HCT116 (cell line): ENCODE measurements around the gene CACNA1E. TPM values are rescaled to one million over a fixed set of nuclear protein-coding genes. Genes with fewer than 3 reads are reported as not detected.

Source experiments
- ATAC-seq: fragments of 200-7000 bp; cut with Tn5 transposase; 2 replicates; pipeline ENCODE4 v1.9.1; 2020; ENCODE audit warnings: mild to moderate bottlenecking, moderate library complexity
- BruUV-seq: library from RNA; stranded (reverse); fragments of 400-500 nt; replicated peaks from 2 replicates; lab custom pipeline; 2021; lab: Mats Ljungman, UMichigan
- CTCF ChIA-PET: fragments of 300-600 bp; sonication (Branson Sonifier 250); formaldehyde crosslinking; loops from one replicate; lab custom pipeline; 2021; ENCODE audit warnings: antibody characterized with exemption; lab: Charles Lee
- POLR2A ChIA-PET: fragments of 300-600, 350-600 bp; sonication (Branson Sonifier 250); formaldehyde crosslinking; loops from one replicate; lab custom pipeline; 2021; ENCODE audit warnings: antibody characterized with exemption; lab: Charles Lee
- RAD21 ChIA-PET, 2 experiments: fragments of 300-600 bp; sonication (Branson Sonifier 250); formaldehyde crosslinking; loops; one replicate each; lab custom pipeline; 2023; ENCODE audit warnings: low total read pairs in 2 of 2; ENCODE audit not compliant: uncharacterized antibody in 2 of 2, unreplicated experiment in 2 of 2, low non-redundant PET in 1 of 2; lab: Charles Lee
- DNase-seq: peaks from one replicate; pipeline ENCODE4 v3.0.0-alpha.2; 2010; ENCODE audit warnings: low read depth, low spot score
- H2AFZ ChIP-seq: fragments of 200-600 bp; shearing (Covaris generic), sonication (generic); 2 replicates; pipeline ENCODE4 v1.6.1; 2017; ENCODE audit warnings: low read depth, mixed run types, mixed read lengths, antibody characterized with exemption, low read length; ENCODE audit not compliant: poor library complexity, severe bottlenecking
- H3K27ac ChIP-seq: 2 replicates; pipeline ENCODE4 v1.5.1; 2012; ENCODE audit warnings: low read depth, low read length
- H3K27me3 ChIP-seq: fragments of 200-600 bp; sonication (generic); 2 replicates; pipeline ENCODE4 v1.6.1; 2016; ENCODE audit warnings: mixed run types, low read length, mixed read lengths; ENCODE audit not compliant: insufficient read depth
- H3K36me3 ChIP-seq, 2 experiments: fragments of 200-500 bp in 1 of 2; fragments of 200-600 bp in 1 of 2; sonication (Bioruptor generic) in 1 of 2; sonication (generic) in 1 of 2; 2 replicates each; pipeline versions ENCODE4 v1.5.1 to v1.6.1; 2014 to 2016; ENCODE audit warnings: low read length in 2 of 2, inconsistent platforms in 1 of 2, mixed read lengths in 1 of 2, mixed run types in 1 of 2; ENCODE audit not compliant: insufficient read depth in 2 of 2, control insufficient read depth in 1 of 2
- H3K4me1 ChIP-seq, 2 experiments: fragments of 200-600 bp in 1 of 2; sonication (generic) in 1 of 2; 2 replicates each; pipeline versions ENCODE4 v1.5.1 to v1.6.1; 2012 to 2017; ENCODE audit warnings: low read length in 2 of 2, inconsistent platforms in 1 of 2, mild to moderate bottlenecking in 1 of 2, mixed read lengths in 1 of 2, mixed run types in 1 of 2, moderate library complexity in 1 of 2; ENCODE audit not compliant: insufficient read depth in 2 of 2, control insufficient read depth in 1 of 2
- H3K4me2 ChIP-seq: fragments of 200-600 bp; sonication (generic); 2 replicates; pipeline ENCODE4 v1.6.1; 2017; ENCODE audit warnings: mixed run types, low read length, mixed read lengths
- H3K4me3 ChIP-seq, 2 experiments: fragments of 200-600 bp in 1 of 2; sonication (generic) in 1 of 2; replicated peaks in 1 of 2; 2 replicates each; pipeline ENCODE4 v1.5.1; 2011 to 2016; ENCODE audit warnings: low read length in 2 of 2, control low read depth in 1 of 2, low read depth in 1 of 2, mild to moderate bottlenecking in 1 of 2, mixed read lengths in 1 of 2, mixed run types in 1 of 2
- H3K79me2 ChIP-seq: fragments of 200-600 bp; sonication (generic); 2 replicates; pipeline ENCODE4 v1.6.1; 2017; ENCODE audit warnings: mild to moderate bottlenecking, mixed run types, low read length, moderate library complexity, mixed read lengths; ENCODE audit not compliant: insufficient read depth
- H3K9ac ChIP-seq: fragments of 200-600 bp; sonication (generic); 2 replicates; pipeline ENCODE4 v1.6.1; 2016; ENCODE audit warnings: low read length, mixed read lengths
- H3K9me2 ChIP-seq: fragments of 200-600 bp; sonication (generic), shearing (Covaris generic); 2 replicates; pipeline ENCODE4 v1.6.1; 2017; ENCODE audit warnings: mixed run types, mild to moderate bottlenecking, moderate library complexity; ENCODE audit not compliant: insufficient read depth
- H3K9me3 ChIP-seq, 2 experiments: fragments of 200-500 bp in 1 of 2; fragments of 200-600 bp in 1 of 2; sonication (Bioruptor generic) in 1 of 2; sonication (generic) in 1 of 2; 2 replicates each; pipeline ENCODE4 v1.6.1; 2014 to 2017; ENCODE audit warnings: low read length in 2 of 2, mixed read lengths in 2 of 2, inconsistent platforms in 1 of 2, low read depth in 1 of 2, mild to moderate bottlenecking in 1 of 2, mixed run types in 1 of 2, moderate library complexity in 1 of 2; ENCODE audit not compliant: control insufficient read depth in 1 of 2, insufficient read depth in 1 of 2
- H4K20me1 ChIP-seq: fragments of 200-600 bp; sonication (generic), shearing (Covaris generic); 2 replicates; pipeline ENCODE4 v1.6.1; 2017; ENCODE audit warnings: mixed run types, mild to moderate bottlenecking, moderate library complexity; ENCODE audit not compliant: insufficient read depth
- ELF1 ChIP-seq: IDR thresholded peaks from 2 replicates; pipeline ENCODE4 v1.6.1; 2012; ENCODE audit warnings: low read depth, borderline replicate concordance
- EZH2phosphoT487 ChIP-seq: fragments of 200-600 bp; IDR thresholded peaks from 2 replicates; pipeline ENCODE4 v1.6.1; 2018; ENCODE audit warnings: antibody characterized with exemption, borderline replicate concordance
- SP1 ChIP-seq: IDR thresholded peaks from 2 replicates; pipeline ENCODE4 v1.6.1; 2012; ENCODE audit warnings: low read depth
- SRF ChIP-seq: IDR thresholded peaks from 2 replicates; pipeline ENCODE4 v1.6.1; 2012; ENCODE audit warnings: low read depth
- ZFX ChIP-seq: fragments of 450-650 bp; IDR thresholded peaks from 2 replicates; pipeline ENCODE4 v1.6.1; 2017
- ZNF274 ChIP-seq: fragments of 200-500 bp; sonication (Bioruptor generic); IDR thresholded peaks from 2 replicates; pipeline ENCODE4 v1.6.1; 2014; ENCODE audit warnings: mild to moderate bottlenecking, low read depth, low read length, inconsistent platforms
- intact Hi-C: fragments of 100-400 bp; cut with micrococcal nuclease; formaldehyde crosslinking; loops from 2 replicates; pipeline ENCODE4 v1.10.0; 2022
- total RNA-seq: library from RNA; stranded (reverse); gene quantifications from one replicate; pipeline ENCODE4 v1.2.1, GENCODE V29; 2021; ENCODE audit not compliant: unreplicated experiment
- TF ChIP-seq, protein P1 (sequence below), 3 experiments: fragments of 200-600 bp in 1 of 3; sonication (generic) in 1 of 3; IDR thresholded peaks in 2 of 3; conservative IDR thresholded peaks in 1 of 3; 2 replicates each; pipeline ENCODE4 v1.5.1; 2012 to 2017; ENCODE audit warnings: low read depth in 2 of 3, low read length in 2 of 3, antibody characterized with exemption in 1 of 3, borderline replicate concordance in 1 of 3, control low read depth in 1 of 3, mild to moderate bottlenecking in 1 of 3, mixed read lengths in 1 of 3, mixed run types in 1 of 3, moderate library complexity in 1 of 3; ENCODE audit not compliant: insufficient read depth in 1 of 3

The CACNA1E gene
- total RNA-seq, 1 experiment from 2014 or later, result 0.02 TPM

DNA sequence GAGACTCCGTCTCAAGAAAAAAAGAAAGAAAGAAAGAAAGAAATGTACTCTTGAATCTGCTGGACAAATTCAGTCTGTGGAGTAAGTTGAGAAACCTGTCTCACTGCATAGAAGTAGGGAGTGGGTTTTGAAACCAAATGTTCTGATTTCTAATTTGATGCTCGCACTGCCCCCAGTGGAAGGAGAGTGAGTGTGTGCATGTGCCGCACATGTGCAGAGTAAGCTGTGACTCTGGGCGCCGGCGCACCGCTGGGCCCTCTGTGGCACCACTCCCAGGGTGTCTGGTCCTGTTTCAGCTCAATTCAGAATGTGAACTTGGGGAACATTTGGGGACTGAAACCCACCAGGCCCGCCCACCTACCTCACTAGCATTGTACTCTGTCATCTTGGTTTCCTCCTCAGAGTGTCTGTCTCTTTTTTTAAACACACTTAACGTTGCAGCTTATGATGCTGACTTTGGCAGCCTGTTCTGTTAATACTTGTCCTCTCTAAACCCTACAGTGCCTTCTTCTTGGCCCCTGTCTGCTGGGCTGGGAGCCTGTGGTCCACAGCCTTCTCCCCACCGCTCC, 104.6 kb downstream of the CACNA1E start:
- no peak overlapping the region for H3K27ac ChIP-seq
- H3K9me2 ChIP-seq, result no peaks in the 10 kb centered on the region
- H3K36me3 ChIP-seq, result no peaks in the 10 kb centered on the region
- H3K79me2 ChIP-seq, result no peaks in the 10 kb centered on the region
- BruUV-seq, result no TSS peak
- H3K4me3 ChIP-seq, result no peak overlapping the region
- H4K20me1 ChIP-seq, result no peaks in the 10 kb centered on the region
- no peak for DNase-seq
- no peaks in the 10 kb centered on the region for H3K9me3 ChIP-seq
- TF ChIP-seq, protein P1, sequence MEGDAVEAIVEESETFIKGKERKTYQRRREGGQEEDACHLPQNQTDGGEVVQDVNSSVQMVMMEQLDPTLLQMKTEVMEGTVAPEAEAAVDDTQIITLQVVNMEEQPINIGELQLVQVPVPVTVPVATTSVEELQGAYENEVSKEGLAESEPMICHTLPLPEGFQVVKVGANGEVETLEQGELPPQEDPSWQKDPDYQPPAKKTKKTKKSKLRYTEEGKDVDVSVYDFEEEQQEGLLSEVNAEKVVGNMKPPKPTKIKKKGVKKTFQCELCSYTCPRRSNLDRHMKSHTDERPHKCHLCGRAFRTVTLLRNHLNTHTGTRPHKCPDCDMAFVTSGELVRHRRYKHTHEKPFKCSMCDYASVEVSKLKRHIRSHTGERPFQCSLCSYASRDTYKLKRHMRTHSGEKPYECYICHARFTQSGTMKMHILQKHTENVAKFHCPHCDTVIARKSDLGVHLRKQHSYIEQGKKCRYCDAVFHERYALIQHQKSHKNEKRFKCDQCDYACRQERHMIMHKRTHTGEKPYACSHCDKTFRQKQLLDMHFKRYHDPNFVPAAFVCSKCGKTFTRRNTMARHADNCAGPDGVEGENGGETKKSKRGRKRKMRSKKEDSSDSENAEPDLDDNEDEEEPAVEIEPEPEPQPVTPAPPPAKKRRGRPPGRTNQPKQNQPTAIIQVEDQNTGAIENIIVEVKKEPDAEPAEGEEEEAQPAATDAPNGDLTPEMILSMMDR (IDR thresholded peaks at IDR 0.05 in 2 of 3, conservative IDR thresholded peaks at IDR 0.05 in 1 of 3; ENCODE audit: borderline replicate concordance in 1 of 3, insufficient read depth in 1 of 3, low read depth in 2 of 3, low read length in 2 of 3), result peak in 2 of 3 experiments; percentile 46; a peak in 4 of 6 replicates
- no peak for TF ChIP-seq SP1
- TF ChIP-seq, all 23 proteins: peak for 1
- peak; percentile 88 for ATAC-seq
- H3K4me2 ChIP-seq, result no peak overlapping the region
- peaks cover 31% of the 10 kb centered on the region; the same call in 1 of the 2 replicates for H3K27me3 ChIP-seq
- no peaks in the 10 kb centered on the region for H3K4me1 ChIP-seq
- POLR2A ChIA-PET, result no interaction called here
- no peak overlapping the region for H3K9ac ChIP-seq
- RAD21 ChIA-PET, result no interaction called here
- CTCF ChIA-PET, result interaction anchor here (0.5 kb wide), 1 partner anchor 1578 kb away, joined by 4 read pairs; no protein-coding TSS in a partner anchor
- no peak overlapping the region for H2AFZ ChIP-seq
- intact Hi-C loops, result no loop called here

DNA sequence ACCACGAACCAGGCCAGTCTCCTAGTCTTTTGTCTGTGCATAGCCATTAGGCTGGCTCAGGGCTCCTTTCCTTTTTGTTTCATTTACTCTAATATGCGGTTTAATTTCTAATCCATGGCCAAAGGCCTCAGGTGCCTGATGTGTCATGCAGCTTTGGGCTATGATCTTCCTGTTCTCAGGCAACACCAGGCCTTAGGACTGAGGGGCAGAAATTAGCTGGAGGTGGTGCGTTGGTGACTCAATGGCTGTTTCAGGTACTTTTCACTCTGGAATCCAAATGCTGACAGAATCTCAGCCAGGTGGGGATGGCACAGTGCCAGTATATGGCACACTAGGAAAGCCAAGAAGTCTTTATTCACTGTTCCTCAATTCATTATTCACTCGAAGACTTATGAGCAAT, 105.3 kb downstream of the CACNA1E start:
- no peaks in the 10 kb centered on the region for H3K9me2 ChIP-seq
- H3K4me2 ChIP-seq, result no peak overlapping the region
- BruUV-seq, result no TSS peak
- ATAC-seq (no peak), DNase-seq (no peak)
- POLR2A ChIA-PET, result no interaction called here
- no peaks in the 10 kb centered on the region for H3K79me2 ChIP-seq
- H3K27me3 ChIP-seq, result peaks cover 33% of the 10 kb centered on the region; the same call in 1 of the 2 replicates
- no peak overlapping the region for H3K27ac ChIP-seq
- no peaks in the 10 kb centered on the region for H3K9me3 ChIP-seq
- TF ChIP-seq ZFX (no peak), ELF1 (no peak), ZNF274 (no peak), EZH2phosphoT487 (no peak), SRF (no peak)
- H3K9ac ChIP-seq, result no peak overlapping the region
- RAD21 ChIA-PET, result no interaction called here
- no peak overlapping the region for H2AFZ ChIP-seq
- no peaks in the 10 kb centered on the region for H4K20me1 ChIP-seq
- no peak overlapping the region for H3K4me3 ChIP-seq
- intact Hi-C loops, result no loop called here
- CTCF ChIA-PET, result no interaction called here
- no peaks in the 10 kb centered on the region for H3K36me3 ChIP-seq
- H3K4me1 ChIP-seq, result no peaks in the 10 kb centered on the region
